H9 (cell line): ENCODE measurements around the gene DCTN2. TPM values are rescaled to one million over a fixed set of nuclear protein-coding genes. Genes with fewer than 3 reads are reported as not detected.

ENCODE experiments used
- DNase-seq: peaks from one replicate; pipeline ENCODE4 v3.0.0-alpha.2; 2017
- H2AFZ ChIP-seq: one replicate; pipeline ENCODE4 v1.6.1; 2013; ENCODE audit warnings: mild to moderate bottlenecking, low read length, control low read depth, moderate library complexity
- H2AK5ac ChIP-seq: 2 replicates; pipeline ENCODE4 v1.6.1; 2013; ENCODE audit warnings: low read length, control low read depth, mixed read lengths; ENCODE audit not compliant: insufficient read length
- H2BK120ac ChIP-seq: one replicate; pipeline ENCODE4 v1.6.1; 2013; ENCODE audit warnings: low read depth, mild to moderate bottlenecking, low read length, control low read depth, inconsistent platforms; ENCODE audit not compliant: poor library complexity, severe bottlenecking
- H2BK12ac ChIP-seq: 2 replicates; pipeline ENCODE4 v1.6.1; 2013; ENCODE audit warnings: low read length, control low read depth, mixed read lengths, low read depth; ENCODE audit not compliant: insufficient read length
- H2BK15ac ChIP-seq: 2 replicates; pipeline ENCODE4 v1.6.1; 2013; ENCODE audit warnings: low read depth, low read length, control low read depth
- H2BK20ac ChIP-seq: one replicate; pipeline ENCODE4 v1.6.1; 2013; ENCODE audit warnings: low read depth, mild to moderate bottlenecking, low read length, control low read depth, inconsistent platforms; ENCODE audit not compliant: poor library complexity, severe bottlenecking
- H2BK5ac ChIP-seq: 2 replicates; pipeline ENCODE4 v1.6.1; 2013; ENCODE audit warnings: low read length, control low read depth, mixed read lengths; ENCODE audit not compliant: insufficient read length
- H3K14ac ChIP-seq: 2 replicates; pipeline ENCODE4 v1.6.1; 2013; ENCODE audit warnings: low read length, control low read depth; ENCODE audit not compliant: insufficient read depth
- H3K18ac ChIP-seq: 2 replicates; pipeline ENCODE4 v1.6.1; 2013; ENCODE audit warnings: low read depth, mild to moderate bottlenecking, mixed read lengths, low read length, control low read depth; ENCODE audit not compliant: insufficient read length
- H3K23ac ChIP-seq: 2 replicates; pipeline ENCODE4 v1.6.1; 2013; ENCODE audit warnings: low read length, control low read depth, mixed read lengths, low read depth; ENCODE audit not compliant: insufficient read length
- H3K23me2 ChIP-seq: 2 replicates; pipeline ENCODE4 v1.6.1; 2013; ENCODE audit warnings: low read depth, mild to moderate bottlenecking, mixed read lengths, low read length, control low read depth; ENCODE audit not compliant: insufficient read length, poor library complexity, severe bottlenecking
- H3K27ac ChIP-seq: 2 replicates; pipeline ENCODE4 v1.5.1; 2013; ENCODE audit warnings: low read length, control low read depth, mixed read lengths, low read depth; ENCODE audit not compliant: insufficient read length
- H3K27me3 ChIP-seq: 2 replicates; pipeline ENCODE4 v1.6.1; 2013; ENCODE audit warnings: low read length, control low read depth, inconsistent platforms; ENCODE audit not compliant: insufficient read depth
- H3K4ac ChIP-seq: 2 replicates; pipeline ENCODE4 v1.6.1; 2013; ENCODE audit warnings: low read depth, mild to moderate bottlenecking, control low read depth, inconsistent platforms, low read length, moderate library complexity
- H3K4me1 ChIP-seq: 2 replicates; pipeline ENCODE4 v1.6.1; 2013; ENCODE audit warnings: low read length, control low read depth, inconsistent platforms; ENCODE audit not compliant: insufficient read depth
- H3K4me2 ChIP-seq: 2 replicates; pipeline ENCODE4 v1.6.1; 2013; ENCODE audit warnings: low read length, control low read depth, mixed read lengths; ENCODE audit not compliant: insufficient read length, insufficient read depth
- H3K56ac ChIP-seq: 2 replicates; pipeline ENCODE4 v1.6.1; 2013; ENCODE audit warnings: low read depth, mild to moderate bottlenecking, mixed read lengths, low read length, control low read depth; ENCODE audit not compliant: insufficient read length
- H3K79me1 ChIP-seq: 2 replicates; pipeline ENCODE4 v1.6.1; 2013; ENCODE audit warnings: low read depth, mild to moderate bottlenecking, moderate library complexity, low read length, control low read depth, inconsistent platforms; ENCODE audit not compliant: insufficient read depth, poor library complexity, severe bottlenecking
- H3K79me2 ChIP-seq: 2 replicates; pipeline ENCODE4 v1.6.1; 2013; ENCODE audit warnings: low read length, control low read depth, inconsistent platforms; ENCODE audit not compliant: insufficient read depth
- H3K9ac ChIP-seq: 2 replicates; pipeline ENCODE4 v1.6.1; 2013; ENCODE audit warnings: low read length, control low read depth, mixed read lengths; ENCODE audit not compliant: insufficient read length; ENCODE audit errors: extremely low read depth
- H3K9me3 ChIP-seq: one replicate; pipeline ENCODE4 v1.6.1; 2013; ENCODE audit warnings: low read depth, low read length, inconsistent platforms; ENCODE audit not compliant: control insufficient read depth
- H3T11ph ChIP-seq: one replicate; pipeline ENCODE4 v1.6.1; 2013; ENCODE audit warnings: mild to moderate bottlenecking, low read length, control low read depth, inconsistent platforms
- H4K20me1 ChIP-seq: one replicate; pipeline ENCODE4 v1.6.1; 2013; ENCODE audit not compliant: control insufficient read depth, insufficient read length, insufficient read depth
- H4K5ac ChIP-seq: 2 replicates; pipeline ENCODE4 v1.6.1; 2013; ENCODE audit warnings: low read depth, mild to moderate bottlenecking, mixed read lengths, low read length, control low read depth; ENCODE audit not compliant: insufficient read length
- H4K8ac ChIP-seq: replicated peaks from 2 replicates; pipeline ENCODE4 v1.6.1; 2013; ENCODE audit warnings: low read length, control low read depth, mixed read lengths, low read depth; ENCODE audit not compliant: insufficient read length
- H4K91ac ChIP-seq: 2 replicates; pipeline ENCODE4 v1.6.1; 2013; ENCODE audit warnings: low read depth, mild to moderate bottlenecking, moderate library complexity, mixed read lengths, low read length, control low read depth; ENCODE audit not compliant: insufficient read length
- H3K27ac Mint-ChIP-seq, 3 experiments: 2 replicates in 2 of 3; 3 replicates in 1 of 3; pipeline ENCODE4 v1.8.0; 2020 to 2021; ENCODE audit warnings: mixed read lengths in 3 of 3, mild to moderate bottlenecking in 1 of 3, moderate library complexity in 1 of 3
- H3K27me3 Mint-ChIP-seq: 2 replicates; pipeline ENCODE4 v1.8.0; 2021; ENCODE audit warnings: low read depth, mild to moderate bottlenecking, moderate library complexity, mixed read lengths
- H3K36me3 Mint-ChIP-seq, 3 experiments: 2 replicates in 2 of 3; 3 replicates in 1 of 3; pipeline ENCODE4 v1.8.0; 2020 to 2021; ENCODE audit warnings: low read depth in 3 of 3, mixed read lengths in 3 of 3; ENCODE audit not compliant: insufficient read depth in 1 of 3
- H3K4me1 Mint-ChIP-seq, 2 experiments: 2 replicates each; pipeline ENCODE4 v1.8.0; 2020; ENCODE audit warnings: mixed read lengths in 2 of 2
- H3K4me3 Mint-ChIP-seq, 2 experiments: 2 replicates in 1 of 2; 3 replicates in 1 of 2; pipeline ENCODE4 v1.8.0; 2020 to 2021; ENCODE audit warnings: mild to moderate bottlenecking in 2 of 2, mixed read lengths in 2 of 2, moderate library complexity in 1 of 2
- H3K9me3 Mint-ChIP-seq, 2 experiments: 2 replicates in 1 of 2; 3 replicates in 1 of 2; pipeline ENCODE4 v1.8.0; 2020; ENCODE audit warnings: mild to moderate bottlenecking in 2 of 2, mixed read lengths in 2 of 2, moderate library complexity in 1 of 2
- CTCF ChIP-seq: fragments of 200-600 bp; sonication (generic); conservative IDR thresholded peaks from 3 replicates; pipeline ENCODE4 v1.8.0; 2021; ENCODE audit warnings: antibody characterized with exemption, mild to moderate bottlenecking
- WGBS: extraction: QIAGEN DNeasy Blood & Tissue Kit; methylation state at CpG from one replicate; pipeline ENCODE4 v1.1.7; 2013; ENCODE audit warnings: missing lambda C conversion rate, low lambda C conversion rate, mixed read lengths; ENCODE audit not compliant: insufficient read length; ENCODE audit errors: extremely low coverage; 5-methylcytosine and 5-hydroxymethylcytosine counted together
- total RNA-seq: library from RNA; stranded (reverse); gene quantifications from 2 replicates; pipeline ENCODE4 v1.2.1, GENCODE V29; 2021

Gene DCTN2
- total RNA-seq, 1 experiment from 2014 or later: 97.7 TPM

GRCh38 chr12:57576613-57577160 lies 29.7 kb upstream of the DCTN2 start:
- no peak overlapping the region for H2BK12ac ChIP-seq
- H3K27ac ChIP-seq: no peak overlapping the region
- Mint-ChIP-seq H3K36me3 (peaks cover 50 to 86% (median 75%) of the 10 kb centered on the region in 3 experiments; a peak in 6 of 7 replicates), H3K4me3 (no peak overlapping the region), H3K27me3 (no peaks in the 10 kb centered on the region), H3K27ac (no peak overlapping the region), H3K9me3 (no peaks in the 10 kb centered on the region), H3K4me1 (no peaks in the 10 kb centered on the region)
- no peaks in the 10 kb centered on the region for H3K27me3 ChIP-seq
- no peaks in the 10 kb centered on the region for H3K9me3 ChIP-seq
- H2BK120ac ChIP-seq: no peak overlapping the region
- no peak overlapping the region for H4K5ac ChIP-seq
- H3K23ac ChIP-seq: no peak overlapping the region
- no peak overlapping the region for H2AK5ac ChIP-seq
- H4K8ac ChIP-seq: no peak overlapping the region
- H2BK20ac ChIP-seq: no peak overlapping the region
- H4K91ac ChIP-seq: no peak overlapping the region
- no peaks in the 10 kb centered on the region for H3K4me1 ChIP-seq
- H2BK15ac ChIP-seq: no peak overlapping the region
- H3K14ac ChIP-seq: no peak overlapping the region
- H2AFZ ChIP-seq: no peak overlapping the region
- H3K4me2 ChIP-seq: no peak overlapping the region
- no CpG with 5 or more reads among the region's 9 CpGs for WGBS
- no peak for DNase-seq
- no peak overlapping the region for H3K18ac ChIP-seq
- H3K23me2 ChIP-seq: no peaks in the 10 kb centered on the region
- H3K4ac ChIP-seq: no peak overlapping the region
- H2BK5ac ChIP-seq: no peak overlapping the region
- H3K79me1 ChIP-seq: no peaks in the 10 kb centered on the region
- H3T11ph ChIP-seq: no peak overlapping the region
- H4K20me1 ChIP-seq: no peaks in the 10 kb centered on the region
- H3K79me2 ChIP-seq: 0 out of 2 replicates have a peak, but pooled peaks cover 2% of the 10 kb centered on the region
- H3K9ac ChIP-seq: no peak overlapping the region
- no peak overlapping the region for H3K56ac ChIP-seq
- no peak for TF ChIP-seq CTCF
